ENCODE data around the gene NFKB2.

DNA sequence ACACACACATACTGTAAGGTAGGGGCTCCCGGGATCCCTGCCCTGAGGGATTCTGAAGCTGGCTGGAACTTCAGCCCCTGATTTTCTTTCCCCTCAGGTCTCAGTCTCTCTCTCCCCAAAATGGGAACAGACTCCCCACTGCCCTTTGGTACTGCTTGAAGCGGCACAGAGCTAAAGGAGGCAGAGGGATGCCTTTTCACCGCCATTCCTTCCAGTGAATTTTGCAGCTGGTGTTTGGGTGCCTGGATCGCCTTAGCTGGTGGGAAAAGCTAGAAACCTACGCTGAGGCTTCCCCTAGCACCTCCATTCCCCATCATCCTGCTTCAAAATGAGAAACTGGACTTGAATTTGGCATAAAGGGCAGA, 39.6 kb downstream of the NFKB2 start:
- TF ChIP-seq POLR2A (IDR thresholded peaks at IDR 0.05; ENCODE audit: low read depth, low read length) (no peak), MXI1 (IDR thresholded peaks at IDR 0.05; ENCODE audit: borderline replicate concordance, low read depth, low read length) (no peak), RCOR1 (IDR thresholded peaks at IDR 0.05; ENCODE audit: insufficient replicate concordance, low read length) (no peak), SMC3 (IDR thresholded peaks at IDR 0.05; ENCODE audit: low read depth, low read length) (no peak), CHD1 (IDR thresholded peaks at IDR 0.05; ENCODE audit: low read depth, low read length) (no peak), BHLHE40 (IDR thresholded peaks at IDR 0.05; ENCODE audit: low read depth, low read length) (no peak), CEBPB (IDR thresholded peaks at IDR 0.05; ENCODE audit: low read depth, low read length) (no peak), RFX5 (IDR thresholded peaks at IDR 0.05; ENCODE audit: low read depth, low read length) (no peak)
- TF ChIP-seq, protein P1, sequence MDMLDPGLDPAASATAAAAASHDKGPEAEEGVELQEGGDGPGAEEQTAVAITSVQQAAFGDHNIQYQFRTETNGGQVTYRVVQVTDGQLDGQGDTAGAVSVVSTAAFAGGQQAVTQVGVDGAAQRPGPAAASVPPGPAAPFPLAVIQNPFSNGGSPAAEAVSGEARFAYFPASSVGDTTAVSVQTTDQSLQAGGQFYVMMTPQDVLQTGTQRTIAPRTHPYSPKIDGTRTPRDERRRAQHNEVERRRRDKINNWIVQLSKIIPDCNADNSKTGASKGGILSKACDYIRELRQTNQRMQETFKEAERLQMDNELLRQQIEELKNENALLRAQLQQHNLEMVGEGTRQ (IDR thresholded peaks at IDR 0.05; ENCODE audit: low read depth, low read length), result no peak
- TF ChIP-seq, protein P2, sequence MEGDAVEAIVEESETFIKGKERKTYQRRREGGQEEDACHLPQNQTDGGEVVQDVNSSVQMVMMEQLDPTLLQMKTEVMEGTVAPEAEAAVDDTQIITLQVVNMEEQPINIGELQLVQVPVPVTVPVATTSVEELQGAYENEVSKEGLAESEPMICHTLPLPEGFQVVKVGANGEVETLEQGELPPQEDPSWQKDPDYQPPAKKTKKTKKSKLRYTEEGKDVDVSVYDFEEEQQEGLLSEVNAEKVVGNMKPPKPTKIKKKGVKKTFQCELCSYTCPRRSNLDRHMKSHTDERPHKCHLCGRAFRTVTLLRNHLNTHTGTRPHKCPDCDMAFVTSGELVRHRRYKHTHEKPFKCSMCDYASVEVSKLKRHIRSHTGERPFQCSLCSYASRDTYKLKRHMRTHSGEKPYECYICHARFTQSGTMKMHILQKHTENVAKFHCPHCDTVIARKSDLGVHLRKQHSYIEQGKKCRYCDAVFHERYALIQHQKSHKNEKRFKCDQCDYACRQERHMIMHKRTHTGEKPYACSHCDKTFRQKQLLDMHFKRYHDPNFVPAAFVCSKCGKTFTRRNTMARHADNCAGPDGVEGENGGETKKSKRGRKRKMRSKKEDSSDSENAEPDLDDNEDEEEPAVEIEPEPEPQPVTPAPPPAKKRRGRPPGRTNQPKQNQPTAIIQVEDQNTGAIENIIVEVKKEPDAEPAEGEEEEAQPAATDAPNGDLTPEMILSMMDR (conservative IDR thresholded peaks at IDR 0.05; ENCODE audit: low read depth, low read length), result no peak

Data from IMR-90 (cell line).